ENCODE data around the gene MAP7D2.

GRCh38 chrX:20143111-20143510, 26.4 kb upstream of the MAP7D2 start:
- TF ChIP-seq CTCF (IDR thresholded peaks at IDR 0.05) (no peak), POLR2A (IDR thresholded peaks at IDR 0.05) (no peak)
